Loucy (cell line): ENCODE results near the gene SELENOO.
A peak's percentile ranks its signal among the peaks of the same experiment; 100 is the strongest.

Experiments
- H2AFZ ChIP-seq: fragments of 200-600 bp; sonication (generic); 2 replicates; pipeline ENCODE4 v1.6.0; 2016; ENCODE audit warnings: antibody characterized with exemption, mild to moderate bottlenecking, low read length, moderate library complexity
- H3F3A ChIP-seq: fragments of 200-600 bp; 2 replicates; pipeline ENCODE4 v1.6.0; 2016; ENCODE audit warnings: antibody characterized with exemption, low read depth, mild to moderate bottlenecking
- H3K27me3 ChIP-seq: fragments of 200-600 bp; sonication (generic); 2 replicates; pipeline ENCODE4 v1.6.1; 2014; ENCODE audit warnings: low read length, mild to moderate bottlenecking; ENCODE audit not compliant: insufficient read depth, poor library complexity, severe bottlenecking
- H3K36me3 ChIP-seq: fragments of 200-600 bp; sonication (generic); 2 replicates; pipeline ENCODE4 v1.6.1; 2016; ENCODE audit warnings: low read length; ENCODE audit not compliant: insufficient read depth
- H3K4me1 ChIP-seq: fragments of 200-600 bp; sonication (generic); 2 replicates; pipeline ENCODE4 v1.5.1; 2014; ENCODE audit warnings: low read length, mild to moderate bottlenecking; ENCODE audit not compliant: insufficient read depth, poor library complexity, severe bottlenecking
- H3K4me2 ChIP-seq: fragments of 200-600 bp; sonication (generic); 2 replicates; pipeline ENCODE4 v1.6.0; 2014; ENCODE audit warnings: antibody characterized with exemption, low read length, low read depth, mild to moderate bottlenecking; ENCODE audit not compliant: poor library complexity, severe bottlenecking
- H3K4me3 ChIP-seq: fragments of 200-600 bp; sonication (generic); 2 replicates; pipeline ENCODE4 v1.5.1; 2014; ENCODE audit warnings: low read length, mild to moderate bottlenecking, mixed read lengths; ENCODE audit not compliant: poor library complexity, severe bottlenecking
- H3K79me2 ChIP-seq: fragments of 200-600 bp; sonication (generic); 2 replicates; pipeline ENCODE4 v1.6.1; 2014; ENCODE audit warnings: low read length; ENCODE audit not compliant: insufficient read depth
- H3K9ac ChIP-seq: fragments of 200-600 bp; sonication (generic); 2 replicates; pipeline ENCODE4 v1.6.0; 2014; ENCODE audit warnings: mild to moderate bottlenecking, low read depth, low read length, moderate library complexity; ENCODE audit not compliant: poor library complexity, severe bottlenecking
- H3K9me2 ChIP-seq: fragments of 200-600 bp; sonication (generic); replicated peaks from 2 replicates; pipeline ENCODE4 v1.6.1; 2016; ENCODE audit warnings: low read depth, low read length, mixed read lengths
- H3K9me3 ChIP-seq: fragments of 200-600 bp; sonication (generic); 2 replicates; pipeline ENCODE4 v1.6.1; 2014; ENCODE audit warnings: mild to moderate bottlenecking, antibody characterized with exemption, low read length, low read depth; ENCODE audit not compliant: insufficient read depth
- H4K20me1 ChIP-seq: fragments of 200-600 bp; sonication (generic); 2 replicates; pipeline ENCODE4 v1.6.0; 2014; ENCODE audit warnings: antibody characterized with exemption, low read length, mild to moderate bottlenecking; ENCODE audit not compliant: insufficient read depth, poor library complexity, severe bottlenecking
- CTCF ChIP-seq: fragments of 200-600 bp; sonication (generic); conservative IDR thresholded peaks from 2 replicates; pipeline ENCODE4 v1.5.1; 2014; ENCODE audit warnings: mild to moderate bottlenecking, antibody characterized with exemption, low read length
- EZH2phosphoT487 ChIP-seq: fragments of 200-600 bp; IDR thresholded peaks from 2 replicates; pipeline ENCODE4 v1.6.1; 2018; ENCODE audit warnings: antibody characterized with exemption, mild to moderate bottlenecking, moderate library complexity, borderline replicate concordance

The SELENOO gene

GRCh38 chr22:50200461-50201190, at the start of gene SELENOO:
TSS of gene SELENOO (plus strand) at chr22:50201011. CDS start at chr22:50201037, 26 bp downstream.
- TF ChIP-seq CTCF (no peak), EZH2phosphoT487 (no peak)
- no peaks in the 10 kb centered on the region for H3F3A ChIP-seq
- peaks cover 7% of the 10 kb centered on the region; the same call in 1 of the 2 replicates for H3K36me3 ChIP-seq
- H3K79me2 ChIP-seq = peaks cover 22% of the 10 kb centered on the region
- peak within 1 kb of the TSS; percentile 98 for H3K4me2 ChIP-seq
- no peaks in the 10 kb centered on the region for H3K9me3 ChIP-seq
- H2AFZ ChIP-seq = peak within 1 kb of the TSS; percentile 67; the same call in 1 of the 2 replicates
- no peaks in the 10 kb centered on the region for H3K27me3 ChIP-seq
- peaks cover 19% of the 10 kb centered on the region for H4K20me1 ChIP-seq
- H3K4me3 ChIP-seq = peak within 1 kb of the TSS; percentile 84
- H3K9ac ChIP-seq = peak within 1 kb of the TSS; percentile 75
- no peaks in the 10 kb centered on the region for H3K9me2 ChIP-seq
- peaks cover 10% of the 10 kb centered on the region for H3K4me1 ChIP-seq

GRCh38 chr22:50151571-50152537, 49.0 kb upstream of the SELENOO start:
- H3K9me2 ChIP-seq = no peaks in the 10 kb centered on the region

More at GRCh38 chr22:50151571-50152537, 49.0 kb upstream of the SELENOO start:
- Histone ChIP-seq H3K79me2 (no peaks in the 10 kb centered on the region), H3K36me3 (no peaks in the 10 kb centered on the region), H2AFZ (no peak overlapping the region), H4K20me1 (no peaks in the 10 kb centered on the region), H3K4me1 (no peaks in the 10 kb centered on the region), H3K4me3 (no peak overlapping the region), H3F3A (no peaks in the 10 kb centered on the region), H3K9me3 (no peaks in the 10 kb centered on the region), H3K27me3 (no peaks in the 10 kb centered on the region), H3K4me2 (no peak overlapping the region), H3K9ac (no peak overlapping the region)
- TF ChIP-seq CTCF (0 out of 2 replicates have a peak, but pooled peaks have one; percentile 13), EZH2phosphoT487 (no peak)
